HG03558 (cell line): Measurements from ENCODE around the gene GGT5.

Experiments
- ATAC-seq: cut with Tn5 transposase; IDR thresholded peaks from one replicate; pipeline ENCODE4 v1.9.1; 2021; ENCODE audit warnings: moderate number of reproducible peaks; ENCODE audit not compliant: unreplicated experiment; ENCODE audit errors: extremely low read depth

GGT5 gene

GRCh38 chr22:24171822-24172221, 73.1 kb downstream of the GGT5 start:
- ATAC-seq = no peak

DNA sequence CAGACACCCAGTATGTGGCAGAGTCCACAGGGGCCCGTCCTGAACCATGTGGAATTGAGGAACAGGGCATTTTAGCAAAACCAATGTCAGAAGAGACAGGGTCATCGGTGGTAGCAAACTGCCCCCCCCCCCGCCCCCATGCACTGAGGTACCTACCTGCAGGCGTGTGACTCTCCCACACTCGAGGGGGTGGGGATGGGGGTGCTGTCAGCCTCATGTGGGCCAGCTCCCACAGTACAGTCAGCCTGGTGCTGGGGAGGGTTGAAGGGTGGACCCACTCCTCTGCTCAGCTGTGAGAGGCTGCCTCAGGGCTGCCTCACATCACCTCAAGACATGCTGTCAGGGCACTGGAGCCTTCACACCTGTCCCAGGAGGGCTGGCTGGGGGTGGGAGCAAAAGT, 74.2 kb downstream of the GGT5 start:
- ATAC-seq = no peak

- ATAC-seq = no peak
Measured at GRCh38 chr22:24170188-24170587, 74.7 kb downstream of the GGT5 start.
